Lower lobe of right lung (tissue), 2 donors: ENCODE data around the gene CAND2. TPM values are rescaled to one million over a fixed set of nuclear protein-coding genes. Genes with fewer than 3 reads are reported as not detected.
"Not testable (repeated sequence)": the region's sequence is repeated elsewhere in the genome, so short reads cannot be mapped to it uniquely, and the experiment has no call there.

Experiments
- ATAC-seq, 2 donors: fragments of 200-7000 bp; cut with Tn5 transposase; one replicate each; pipeline ENCODE4 v1.9.1; 2020 to 2022; ENCODE audit warnings: mild to moderate bottlenecking in 2 of 2, moderate library complexity in 2 of 2
- DNase-seq: peaks from one replicate; pipeline ENCODE4 v3.0.0-alpha.2; 2020
- H3K27ac ChIP-seq: fragments of 200-600 bp; one replicate; pipeline ENCODE4 v1.8.0; 2022
- H3K27me3 ChIP-seq: fragments of 200-600 bp; one replicate; pipeline ENCODE4 v1.8.0; 2022; ENCODE audit warnings: low read depth
- H3K36me3 ChIP-seq: fragments of 200-600 bp; one replicate; pipeline ENCODE4 v1.8.0; 2022; ENCODE audit warnings: mild to moderate bottlenecking
- H3K4me1 ChIP-seq: fragments of 200-600 bp; one replicate; pipeline ENCODE4 v1.8.0; 2022
- H3K4me3 ChIP-seq: fragments of 200-600 bp; one replicate; pipeline ENCODE4 v1.8.0; 2022; ENCODE audit warnings: mild to moderate bottlenecking
- H3K9me3 ChIP-seq: fragments of 200-600 bp; one replicate; pipeline ENCODE4 v1.8.0; 2022
- intact Hi-C: fragments of 100-400 bp; cut with DNase I; formaldehyde crosslinking; loops from one replicate; pipeline ENCODE4 v1.11.0; 2022
- total RNA-seq: library from RNA; stranded (reverse); fragmentation: NEBNext Ultra II Directional; extraction: Animal tissue kit (Norgen Biotek cat#: 25700); gene quantifications from one replicate; pipeline ENCODE4 v1.2.1, GENCODE V29; 2021
- TF ChIP-seq, protein P1 (sequence below): fragments of 200-600 bp; IDR thresholded peaks from one replicate; pipeline ENCODE4 v1.8.0; 2022; ENCODE audit warnings: antibody characterized with exemption, mild to moderate bottlenecking
- donor health status: DM: no; HTN: yes; CAD: no; lungs with severe emphysema.

CAND2 gene
- total RNA-seq, 1 donor from 2014 or later, result 6.4 TPM

DNA sequence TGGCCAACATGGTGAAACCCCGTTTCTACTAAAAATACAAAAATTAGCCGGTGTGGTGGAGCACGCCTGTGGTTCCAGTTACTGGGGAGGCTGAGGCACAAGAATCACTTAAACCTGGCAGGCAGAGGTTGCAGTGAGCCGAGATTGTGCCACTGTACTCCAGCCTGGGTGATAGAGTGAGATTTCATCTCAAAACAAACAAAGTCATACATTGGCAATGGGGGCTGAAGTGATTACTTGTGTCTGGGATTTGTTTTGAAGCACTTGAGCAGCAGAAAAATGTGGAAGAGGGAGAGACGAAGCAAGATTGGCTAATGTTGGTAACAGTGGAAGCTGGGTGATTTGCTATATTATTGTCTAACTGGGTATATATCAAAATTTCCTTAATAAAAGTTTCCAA, 24.0 kb upstream of the CAND2 start:
- DNase-seq (no peak), ATAC-seq (no peak)
- Histone ChIP-seq H3K27me3 (no peaks in the 10 kb centered on the region), H3K9me3 (no peaks in the 10 kb centered on the region), H3K36me3 (no peaks in the 10 kb centered on the region), H3K4me1 (no peaks in the 10 kb centered on the region), H3K4me3 (no peak overlapping the region), H3K27ac (no peak overlapping the region)
- intact Hi-C loops, result no loop called here
- TF ChIP-seq, protein P1, sequence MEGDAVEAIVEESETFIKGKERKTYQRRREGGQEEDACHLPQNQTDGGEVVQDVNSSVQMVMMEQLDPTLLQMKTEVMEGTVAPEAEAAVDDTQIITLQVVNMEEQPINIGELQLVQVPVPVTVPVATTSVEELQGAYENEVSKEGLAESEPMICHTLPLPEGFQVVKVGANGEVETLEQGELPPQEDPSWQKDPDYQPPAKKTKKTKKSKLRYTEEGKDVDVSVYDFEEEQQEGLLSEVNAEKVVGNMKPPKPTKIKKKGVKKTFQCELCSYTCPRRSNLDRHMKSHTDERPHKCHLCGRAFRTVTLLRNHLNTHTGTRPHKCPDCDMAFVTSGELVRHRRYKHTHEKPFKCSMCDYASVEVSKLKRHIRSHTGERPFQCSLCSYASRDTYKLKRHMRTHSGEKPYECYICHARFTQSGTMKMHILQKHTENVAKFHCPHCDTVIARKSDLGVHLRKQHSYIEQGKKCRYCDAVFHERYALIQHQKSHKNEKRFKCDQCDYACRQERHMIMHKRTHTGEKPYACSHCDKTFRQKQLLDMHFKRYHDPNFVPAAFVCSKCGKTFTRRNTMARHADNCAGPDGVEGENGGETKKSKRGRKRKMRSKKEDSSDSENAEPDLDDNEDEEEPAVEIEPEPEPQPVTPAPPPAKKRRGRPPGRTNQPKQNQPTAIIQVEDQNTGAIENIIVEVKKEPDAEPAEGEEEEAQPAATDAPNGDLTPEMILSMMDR, result no peak

- H3K4me3 ChIP-seq, result no peak overlapping the region
- H3K9me3 ChIP-seq, result no peaks in the 10 kb centered on the region
- TF ChIP-seq, protein P1, result no peak
- no peaks in the 10 kb centered on the region for H3K27me3 ChIP-seq
- intact Hi-C loops, result no loop called here
- ATAC-seq (no peak), DNase-seq (no peak)
- H3K4me1 ChIP-seq, result no peaks in the 10 kb centered on the region
- H3K27ac ChIP-seq, result no peak overlapping the region
- no peaks in the 10 kb centered on the region for H3K36me3 ChIP-seq
These were observed 23.3 kb upstream of the CAND2 start for GRCh38 chr3:12773030-12773709.

DNA sequence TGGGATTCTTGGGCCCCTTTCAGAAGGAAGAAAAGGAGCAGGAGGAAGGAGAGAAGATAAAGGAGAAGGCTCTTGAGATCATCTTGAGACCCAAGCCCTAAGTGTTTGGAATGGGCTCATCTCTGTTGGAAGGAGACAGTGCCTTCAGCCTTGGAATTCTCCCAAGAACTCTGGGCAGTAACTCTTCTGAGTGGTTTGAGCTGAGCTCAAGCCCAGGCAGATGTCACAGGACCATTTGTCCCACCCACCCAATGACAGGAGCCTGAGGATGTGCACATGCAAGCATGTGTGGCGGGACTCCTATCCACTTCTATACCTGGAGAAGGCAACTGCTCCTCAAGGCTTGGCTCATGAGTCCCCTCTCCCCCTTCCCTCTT, 22.8 kb upstream of the CAND2 start:
- Histone ChIP-seq H3K4me3 (no peak overlapping the region), H3K27me3 (no peaks in the 10 kb centered on the region), H3K27ac (no peak overlapping the region), H3K4me1 (no peaks in the 10 kb centered on the region), H3K36me3 (no peaks in the 10 kb centered on the region), H3K9me3 (no peaks in the 10 kb centered on the region)
- ATAC-seq (no peak), DNase-seq (no peak)
- intact Hi-C loops, result no loop called here
- TF ChIP-seq, protein P1, result no peak

DNA sequence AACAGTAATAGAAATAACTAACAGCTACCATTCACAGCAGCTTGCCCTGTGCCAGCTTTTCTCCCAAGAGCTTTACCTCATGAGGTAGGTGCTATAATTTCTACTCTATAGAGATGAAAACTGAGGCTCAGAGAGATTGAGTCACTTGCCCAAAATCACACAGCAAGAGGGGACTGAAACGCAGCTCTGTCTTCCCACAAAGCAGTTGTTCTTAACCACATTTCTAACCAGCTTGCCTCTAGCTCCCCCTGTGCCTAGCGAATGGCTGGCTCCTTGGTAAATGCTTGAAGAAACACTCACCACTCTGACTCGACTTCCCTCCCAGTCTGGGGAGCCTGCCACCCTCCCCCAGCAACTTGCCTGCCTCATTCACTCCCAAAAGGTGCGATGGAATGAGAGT, 21.9 kb upstream of the CAND2 start:
- no peak overlapping the region for H3K27ac ChIP-seq
- H3K9me3 ChIP-seq, result no peaks in the 10 kb centered on the region
- no peaks in the 10 kb centered on the region for H3K27me3 ChIP-seq
- ATAC-seq (no peak), DNase-seq (no peak)
- no peaks in the 10 kb centered on the region for H3K4me1 ChIP-seq
- no peaks in the 10 kb centered on the region for H3K36me3 ChIP-seq
- no peak overlapping the region for H3K4me3 ChIP-seq
- intact Hi-C loops, result no loop called here
- TF ChIP-seq, protein P1, result no peak

DNA sequence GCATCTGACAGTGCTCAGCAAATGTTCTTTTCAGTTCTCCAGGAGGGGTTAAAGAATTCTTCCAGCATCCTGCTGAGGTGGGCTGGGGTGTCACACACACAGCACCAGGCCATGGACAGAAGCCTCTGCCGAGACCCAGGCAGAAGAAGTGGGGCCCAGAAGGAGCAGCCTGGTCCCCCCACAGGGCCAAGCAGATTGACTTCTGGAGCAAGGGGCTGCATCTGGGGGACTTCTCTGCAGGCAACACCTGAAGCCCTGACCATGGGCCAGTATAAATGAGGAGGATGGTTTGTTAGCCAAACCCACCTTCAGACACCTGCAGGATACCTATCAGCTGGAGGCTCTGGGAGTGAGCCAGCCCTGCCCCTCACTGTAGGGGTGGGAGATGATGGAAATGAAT, 21.3 kb upstream of the CAND2 start:
- H3K27ac ChIP-seq, result no peak overlapping the region
- ATAC-seq, result no peak
- H3K9me3 ChIP-seq, result no peaks in the 10 kb centered on the region
- intact Hi-C loops, result no loop called here
- DNase-seq, result no peak
- TF ChIP-seq, protein P1, result no peak
- H3K36me3 ChIP-seq, result no peaks in the 10 kb centered on the region
- H3K4me3 ChIP-seq, result no peak overlapping the region
- no peaks in the 10 kb centered on the region for H3K27me3 ChIP-seq
- no peaks in the 10 kb centered on the region for H3K4me1 ChIP-seq

DNA sequence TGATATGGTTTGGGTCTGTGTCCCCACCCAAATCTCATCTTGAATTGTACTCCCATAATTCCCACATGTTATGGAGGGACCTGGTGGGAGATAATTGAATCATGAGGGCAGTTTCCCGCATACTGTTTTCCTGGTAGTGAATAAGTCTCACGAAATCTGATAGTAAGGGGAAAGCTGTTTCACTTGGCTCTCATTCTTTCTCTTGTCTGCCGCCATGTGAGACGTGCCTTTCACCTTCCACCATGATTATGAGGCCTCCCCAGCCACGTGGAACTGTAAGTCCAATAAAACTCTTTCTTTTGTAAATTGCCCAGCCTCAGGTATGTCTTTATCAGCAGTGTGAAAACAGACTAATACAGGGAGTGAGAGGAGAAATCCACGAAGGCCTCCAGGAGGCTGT, 20.5 kb upstream of the CAND2 start:
- H3K27ac ChIP-seq, H3K4me3 ChIP-seq, ATAC-seq, DNase-seq, H3K36me3 ChIP-seq, intact Hi-C loops, H3K27me3 ChIP-seq, H3K4me1 ChIP-seq, H3K9me3 ChIP-seq: not testable (repeated sequence)
